Gastrocnemius medialis (tissue), 4 donors: ENCODE measurements around the gene PFKP. TPM values are rescaled to one million over a fixed set of nuclear protein-coding genes. Genes with fewer than 3 reads are reported as not detected.

Source experiments
- ATAC-seq, 2 donors: fragments of 150-250 bp; one replicate each; pipeline ENCODE4 v1.9.1; 2016
- DNase-seq, 2 donors: peaks; one replicate each; pipeline ENCODE4 v3.0.0-alpha.2; 2019
- H3K27ac ChIP-seq, 4 donors: fragments of 200-600 bp; sonication (generic); 1 replicate in 1 of 4; 2 replicates in 3 of 4; pipeline ENCODE4 v1.5.1; 2016 to 2018; ENCODE audit warnings: mild to moderate bottlenecking in 2 of 4, moderate library complexity in 1 of 4
- H3K27me3 ChIP-seq, 3 donors: fragments of 200-600 bp; sonication (generic) in 2 of 3; 1 replicate in 1 of 3; 2 replicates in 2 of 3; pipeline versions ENCODE4 v1.5.1 to v1.6.0; 2016 to 2019; ENCODE audit warnings: mild to moderate bottlenecking in 1 of 3, moderate library complexity in 1 of 3
- H3K36me3 ChIP-seq, 2 donors: fragments of 200-600 bp; sonication (generic) in 1 of 2; one replicate each; pipeline ENCODE4 v1.5.1; 2017 to 2018
- H3K4me1 ChIP-seq, 2 donors: fragments of 200-600 bp; sonication (generic) in 1 of 2; one replicate each; pipeline ENCODE4 v1.5.1; 2016 to 2017; ENCODE audit warnings: mild to moderate bottlenecking in 2 of 2
- H3K4me3 ChIP-seq, 4 donors: fragments of 200-600 bp; sonication (generic) in 3 of 4; 1 replicate in 1 of 4; 2 replicates in 3 of 4; pipeline ENCODE4 v1.5.1; 2016 to 2019; ENCODE audit warnings: mild to moderate bottlenecking in 2 of 4
- H3K9me3 ChIP-seq, 3 donors: fragments of 200-600 bp; sonication (generic) in 2 of 3; 1 replicate in 1 of 3; 2 replicates in 2 of 3; pipeline ENCODE4 v1.5.1; 2016 to 2019
- CTCF ChIP-seq, 5 experiments: fragments of 450-650 bp in 3 of 5; fragments of 200-600 bp in 2 of 5; sonication (generic) in 2 of 5; IDR thresholded peaks in 4 of 5; conservative IDR thresholded peaks in 1 of 5; 1 replicate in 4 of 5; 2 replicates in 1 of 5; pipeline ENCODE4 v1.5.1; 2016 to 2019; ENCODE audit warnings: antibody characterized with exemption in 5 of 5, mild to moderate bottlenecking in 3 of 5, moderate library complexity in 3 of 5
- POLR2A ChIP-seq, 2 donors: fragments of 450-650 bp; IDR thresholded peaks; one replicate each; pipeline ENCODE4 v1.6.1; 2017; ENCODE audit warnings: antibody characterized with exemption in 2 of 2, mild to moderate bottlenecking in 2 of 2, moderate library complexity in 2 of 2
- in situ Hi-C, 4 donors: fragments of 200-750 bp; cut with MboI; loops; one replicate each; pipeline versions ENCODE4 v1.15.0 to v1.8.0; 2017; ENCODE audit warnings: low sequenced_read_pairs in 4 of 4
- intact Hi-C: fragments of 100-400 bp; cut with DNase I; formaldehyde crosslinking; loops from one replicate; pipeline ENCODE4 v1.15.1; 2023; ENCODE audit warnings: low total_unique reads
- total RNA-seq, 4 donors: library from RNA; depleted of rRNA; stranded (reverse); fragments of >200 nt; gene quantifications; one replicate each; pipeline versions ENCODE4 v1.1.0 to v1.2.3, GENCODE V29; 2016

The PFKP gene
- total RNA-seq, 4 donors from 2014 or later, result 21.3 to 171 (median 38.9) TPM

- Histone ChIP-seq H3K4me3 (no peak overlapping the region), H3K9me3 (no peaks in the 10 kb centered on the region), H3K27ac (no peak overlapping the region), H3K36me3 (no peaks in the 10 kb centered on the region), H3K27me3 (peaks cover 17 to 33% (median 21%) of the 10 kb centered on the region in 3 donors), H3K4me1 (peaks cover 0 to 23% of the 10 kb centered on the region in 2 donors)
- in situ Hi-C loops (no loop called here), intact Hi-C loops (loop anchor here (5.0 kb wide), 2 partner anchors 37 to 72 kb away; no protein-coding TSS in a partner anchor)
- TF ChIP-seq CTCF (IDR thresholded peaks at IDR 0.05 in 4 of 5, conservative IDR thresholded peaks at IDR 0.05 in 1 of 5) (no peak), POLR2A (IDR thresholded peaks at IDR 0.05) (no peak)
- ATAC-seq (no peak), DNase-seq (no peak)
Measured at GRCh38 chr10:3065622-3066021, 1.7 kb upstream of the PFKP start.

- Histone ChIP-seq H3K4me3 (peak overlapping the region; percentile 66 to 84 (median 74)), H3K36me3 (no peaks in the 10 kb centered on the region), H3K9me3 (no peaks in the 10 kb centered on the region), H3K27ac (no peak overlapping the region), H3K27me3 (peaks cover 17 to 33% (median 21%) of the 10 kb centered on the region in 3 donors), H3K4me1 (peaks cover 0 to 23% of the 10 kb centered on the region in 2 donors)
- DNase-seq, result no peak
- intact Hi-C loops, result loop anchor here (5.0 kb wide), 2 partner anchors 36 to 71 kb away; no protein-coding TSS in a partner anchor
- TF ChIP-seq CTCF (IDR thresholded peaks at IDR 0.05 in 4 of 5, conservative IDR thresholded peaks at IDR 0.05 in 1 of 5) (no peak), POLR2A (IDR thresholded peaks at IDR 0.05) (no peak)
- in situ Hi-C loops, result no loop called here
- no peak for ATAC-seq
Measured at GRCh38 chr10:3066317-3067117, 831 bp upstream of the PFKP start.

- Histone ChIP-seq H3K9me3 (no peaks in the 10 kb centered on the region), H3K36me3 (no peaks in the 10 kb centered on the region), H3K27ac (peak overlapping the region; percentile 28 to 55 (median 50)), H3K27me3 (peaks cover 17 to 33% (median 21%) of the 10 kb centered on the region in 3 donors), H3K4me3 (peak overlapping the region; percentile 66 to 84 (median 74)), H3K4me1 (peaks cover 0 to 23% of the 10 kb centered on the region in 2 donors)
- in situ Hi-C loops, result no loop called here
- ATAC-seq, result peak in 1 of 2 donors; percentile 7
- DNase-seq, result no peak
- TF ChIP-seq CTCF (IDR thresholded peaks at IDR 0.05 in 4 of 5, conservative IDR thresholded peaks at IDR 0.05 in 1 of 5) (no peak), POLR2A (IDR thresholded peaks at IDR 0.05) (no peak)
- intact Hi-C loops, result loop anchor here (1.0 to 5.0 kb wide), 3 partner anchors 34 to 104 kb away; partner anchors contain the start of gene PITRM1
Measured at GRCh38 chr10:3067859-3068179, 471 bp downstream of the PFKP start.

- H3K27ac ChIP-seq, result peak overlapping the region; percentile 28 to 55 (median 50)
- in situ Hi-C loops (no loop called here), intact Hi-C loops (loop anchor here (1.0 to 5.0 kb wide), 3 partner anchors 34 to 104 kb away; partner anchors contain the start of gene PITRM1)
- peak overlapping the region; percentile 66 to 84 (median 74) for H3K4me3 ChIP-seq
- no peaks in the 10 kb centered on the region for H3K9me3 ChIP-seq
- peaks cover 0 to 23% of the 10 kb centered on the region in 2 donors for H3K4me1 ChIP-seq
- H3K27me3 ChIP-seq, result peaks cover 17 to 33% (median 21%) of the 10 kb centered on the region in 3 donors
- no peak for TF ChIP-seq POLR2A (IDR thresholded peaks at IDR 0.05)
- peak in 4 of 5 experiments; percentile 22 to 58 (median 34) for TF ChIP-seq CTCF (IDR thresholded peaks at IDR 0.05 in 4 of 5, conservative IDR thresholded peaks at IDR 0.05 in 1 of 5)
- ATAC-seq (peak; percentile 50 to 61), DNase-seq (peak in 1 of 2 donors; percentile 40)
- no peaks in the 10 kb centered on the region for H3K36me3 ChIP-seq
Measured at GRCh38 chr10:3068201-3068967, 1.0 kb downstream of the PFKP start.
